ENCODE measurements around the gene ZNF43.
"Not testable (repeated sequence)": the region's sequence is repeated elsewhere in the genome, so short reads cannot be mapped to it uniquely, and the experiment has no call there.

ZNF43 gene

DNA sequence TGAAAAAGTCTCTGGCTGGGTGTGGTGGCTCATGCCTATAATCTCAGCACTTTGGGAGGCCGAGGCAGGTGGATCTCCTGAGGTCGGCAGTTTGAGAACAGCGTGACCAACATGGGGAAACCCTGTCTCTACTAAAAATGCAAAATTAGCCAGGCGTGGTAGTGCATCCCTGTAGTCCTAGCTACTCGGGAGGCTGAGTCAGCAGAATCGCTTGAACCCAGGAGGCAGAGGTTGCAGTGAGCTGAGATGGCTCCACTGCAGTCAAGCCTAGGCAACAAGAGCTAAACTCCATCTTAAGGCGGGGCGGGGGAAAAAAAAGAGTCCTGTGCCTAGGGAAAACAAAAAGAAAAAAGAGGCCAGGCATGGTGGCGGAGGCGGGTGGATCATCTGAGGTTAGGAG, 2.2 kb downstream of the ZNF43 start:
- no peaks in the 10 kb centered on the region for H3K36me3 ChIP-seq (ENCODE audit: insufficient read depth)
- H3K27me3 ChIP-seq (ENCODE audit: insufficient read depth, low read depth): no peaks in the 10 kb centered on the region
- no peak overlapping the region for H2AFZ ChIP-seq (ENCODE audit: low read depth)
- TF ChIP-seq, protein P1, sequence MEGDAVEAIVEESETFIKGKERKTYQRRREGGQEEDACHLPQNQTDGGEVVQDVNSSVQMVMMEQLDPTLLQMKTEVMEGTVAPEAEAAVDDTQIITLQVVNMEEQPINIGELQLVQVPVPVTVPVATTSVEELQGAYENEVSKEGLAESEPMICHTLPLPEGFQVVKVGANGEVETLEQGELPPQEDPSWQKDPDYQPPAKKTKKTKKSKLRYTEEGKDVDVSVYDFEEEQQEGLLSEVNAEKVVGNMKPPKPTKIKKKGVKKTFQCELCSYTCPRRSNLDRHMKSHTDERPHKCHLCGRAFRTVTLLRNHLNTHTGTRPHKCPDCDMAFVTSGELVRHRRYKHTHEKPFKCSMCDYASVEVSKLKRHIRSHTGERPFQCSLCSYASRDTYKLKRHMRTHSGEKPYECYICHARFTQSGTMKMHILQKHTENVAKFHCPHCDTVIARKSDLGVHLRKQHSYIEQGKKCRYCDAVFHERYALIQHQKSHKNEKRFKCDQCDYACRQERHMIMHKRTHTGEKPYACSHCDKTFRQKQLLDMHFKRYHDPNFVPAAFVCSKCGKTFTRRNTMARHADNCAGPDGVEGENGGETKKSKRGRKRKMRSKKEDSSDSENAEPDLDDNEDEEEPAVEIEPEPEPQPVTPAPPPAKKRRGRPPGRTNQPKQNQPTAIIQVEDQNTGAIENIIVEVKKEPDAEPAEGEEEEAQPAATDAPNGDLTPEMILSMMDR (conservative IDR thresholded peaks at IDR 0.05; ENCODE audit: low read depth, low read length): no peak
- no peak overlapping the region for H3K27ac ChIP-seq
- H3K4me2 ChIP-seq: no peak overlapping the region
- H3K4me3 ChIP-seq (IDR thresholded peaks at IDR 0.05; ENCODE audit: insufficient read depth, low read depth, low read length): no peak overlapping the region
- no peak overlapping the region for H3K9ac ChIP-seq
- H3K79me2 ChIP-seq (ENCODE audit: insufficient read depth, low read depth): no peaks in the 10 kb centered on the region
- H3K4me1 ChIP-seq (ENCODE audit: low read depth, poor library complexity, severe bottlenecking): no peaks in the 10 kb centered on the region
- H4K20me1 ChIP-seq (ENCODE audit: insufficient read depth): no peaks in the 10 kb centered on the region

DNA sequence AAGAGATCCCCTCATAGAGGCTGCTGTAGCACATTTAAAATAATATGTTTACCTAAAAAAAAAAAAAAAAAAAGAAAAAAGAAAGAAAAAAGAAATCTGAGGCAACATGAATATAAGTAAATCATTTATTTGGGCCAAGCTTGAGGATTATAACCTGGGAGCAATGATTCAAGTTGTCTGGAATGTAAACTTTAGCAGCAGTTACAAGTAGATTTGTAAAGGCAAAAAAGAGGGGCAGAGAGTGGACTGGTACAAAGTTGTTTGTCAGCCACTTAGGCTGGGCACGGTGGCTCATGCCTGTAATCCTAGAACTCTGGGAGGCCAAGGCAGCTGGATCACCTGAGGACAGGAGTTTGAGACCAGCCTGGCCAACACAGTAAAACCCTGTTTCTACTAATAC, 11.3 kb downstream of the ZNF43 start:
- Histone ChIP-seq H3K4me3 (IDR thresholded peaks at IDR 0.05; ENCODE audit: insufficient read depth, low read depth, low read length) (no peak overlapping the region), H3K36me3 (ENCODE audit: insufficient read depth) (no peaks in the 10 kb centered on the region), H3K4me2 (no peak overlapping the region), H3K4me1 (ENCODE audit: low read depth, poor library complexity, severe bottlenecking) (no peaks in the 10 kb centered on the region), H3K79me2 (ENCODE audit: insufficient read depth, low read depth) (no peaks in the 10 kb centered on the region), H4K20me1 (ENCODE audit: insufficient read depth) (no peaks in the 10 kb centered on the region), H3K27me3 (ENCODE audit: insufficient read depth, low read depth) (no peaks in the 10 kb centered on the region), H2AFZ (ENCODE audit: low read depth) (no peak overlapping the region), H3K9ac (no peak overlapping the region), H3K27ac (no peak overlapping the region)
- TF ChIP-seq, protein P1 (conservative IDR thresholded peaks at IDR 0.05; ENCODE audit: low read depth, low read length): no peak

DNA sequence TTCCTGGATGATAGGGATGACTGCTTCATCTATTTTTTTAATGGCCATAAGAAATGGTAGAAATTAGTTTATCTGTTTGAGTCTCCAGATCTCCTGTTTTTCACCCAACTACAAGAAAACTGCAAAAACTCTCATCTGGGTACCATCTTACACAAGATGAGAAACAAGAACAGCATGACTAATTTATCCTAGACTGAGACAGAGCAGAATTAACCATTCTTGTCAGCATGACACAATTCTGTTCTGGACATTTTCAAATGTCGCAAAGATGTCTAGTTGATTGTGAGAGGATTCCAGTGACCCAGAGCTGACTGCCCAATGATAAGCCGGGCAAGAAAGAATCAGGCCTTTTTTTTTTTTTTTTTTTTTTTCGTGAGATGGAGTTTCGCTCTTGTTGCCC, 12.8 kb downstream of the ZNF43 start:
- TF ChIP-seq, protein P1 (conservative IDR thresholded peaks at IDR 0.05; ENCODE audit: low read depth, low read length): no peak
- Histone ChIP-seq H4K20me1 (ENCODE audit: insufficient read depth) (no peaks in the 10 kb centered on the region), H2AFZ (ENCODE audit: low read depth) (no peak overlapping the region), H3K79me2 (ENCODE audit: insufficient read depth, low read depth) (no peaks in the 10 kb centered on the region), H3K27me3 (ENCODE audit: insufficient read depth, low read depth) (no peaks in the 10 kb centered on the region), H3K4me2 (no peak overlapping the region), H3K4me1 (ENCODE audit: low read depth, poor library complexity, severe bottlenecking) (no peaks in the 10 kb centered on the region), H3K4me3 (IDR thresholded peaks at IDR 0.05; ENCODE audit: insufficient read depth, low read depth, low read length) (no peak overlapping the region), H3K27ac (no peak overlapping the region), H3K36me3 (ENCODE audit: insufficient read depth) (no peaks in the 10 kb centered on the region), H3K9ac (no peak overlapping the region)

DNA sequence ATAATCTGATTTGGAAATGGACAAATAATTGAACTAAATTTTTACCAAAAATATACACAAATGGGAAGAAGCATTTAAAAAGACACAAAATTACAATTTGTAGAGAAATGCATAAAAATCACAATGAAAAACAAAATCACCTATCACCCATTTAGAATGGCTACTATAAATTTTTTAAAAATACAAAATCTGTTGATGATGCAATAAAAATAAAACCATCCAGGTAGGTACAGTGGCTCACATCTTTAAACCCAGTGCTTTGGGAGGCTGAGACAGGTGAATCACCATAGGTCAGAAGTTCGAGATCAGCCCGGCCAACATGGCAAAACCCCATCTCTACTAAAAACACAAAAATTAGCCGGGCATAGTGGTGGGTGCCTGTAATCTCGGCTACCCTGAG, 23.5 kb downstream of the ZNF43 start:
- H2AFZ ChIP-seq (ENCODE audit: low read depth): no peak overlapping the region
- TF ChIP-seq, protein P1 (conservative IDR thresholded peaks at IDR 0.05; ENCODE audit: low read depth, low read length): no peak
- H3K4me1 ChIP-seq (ENCODE audit: low read depth, poor library complexity, severe bottlenecking): no peaks in the 10 kb centered on the region
- no peaks in the 10 kb centered on the region for H3K27me3 ChIP-seq (ENCODE audit: insufficient read depth, low read depth)
- no peak overlapping the region for H3K9ac ChIP-seq
- H3K36me3 ChIP-seq (ENCODE audit: insufficient read depth): no peaks in the 10 kb centered on the region
- no peak overlapping the region for H3K27ac ChIP-seq
- no peaks in the 10 kb centered on the region for H3K79me2 ChIP-seq (ENCODE audit: insufficient read depth, low read depth)
- no peak overlapping the region for H3K4me3 ChIP-seq (IDR thresholded peaks at IDR 0.05; ENCODE audit: insufficient read depth, low read depth, low read length)
- H3K4me2 ChIP-seq: no peak overlapping the region
- H4K20me1 ChIP-seq (ENCODE audit: insufficient read depth): no peaks in the 10 kb centered on the region

DNA sequence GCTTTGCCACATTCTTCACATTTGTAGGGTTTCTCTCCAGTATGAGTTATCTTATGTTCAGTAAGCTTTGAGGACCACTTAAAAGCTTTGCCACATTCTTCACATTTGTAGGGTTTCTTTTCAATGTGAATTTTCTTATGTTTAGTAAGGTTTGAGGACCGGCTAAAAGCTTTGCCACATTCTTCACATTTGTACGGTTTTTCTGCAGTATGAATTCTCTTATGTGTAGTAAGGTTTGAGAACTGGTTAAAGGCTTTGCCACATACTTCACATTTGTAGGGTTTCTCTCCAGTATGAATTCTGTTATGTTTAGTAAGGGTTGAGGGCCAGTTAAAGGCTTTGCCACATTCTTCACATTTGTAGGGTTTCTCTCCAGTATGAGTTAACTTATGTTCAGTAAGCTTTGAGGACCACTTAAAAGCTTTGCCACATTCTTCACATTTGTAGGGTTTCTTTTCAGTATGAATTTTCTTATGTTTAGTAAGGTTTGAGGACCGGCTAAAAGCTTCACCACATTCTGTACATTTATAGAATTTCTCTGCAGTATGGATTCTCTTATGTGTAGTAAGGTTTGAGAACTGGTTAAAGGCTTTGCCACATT, 27.5 kb downstream of the ZNF43 start:
- not testable (repeated sequence) for H3K4me3 ChIP-seq (IDR thresholded peaks at IDR 0.05; ENCODE audit: insufficient read depth, low read depth, low read length); H3K36me3 ChIP-seq (ENCODE audit: insufficient read depth); H3K27ac ChIP-seq; H4K20me1 ChIP-seq (ENCODE audit: insufficient read depth); H2AFZ ChIP-seq (ENCODE audit: low read depth); H3K27me3 ChIP-seq (ENCODE audit: insufficient read depth, low read depth); H3K79me2 ChIP-seq (ENCODE audit: insufficient read depth, low read depth); H3K4me1 ChIP-seq (ENCODE audit: low read depth, poor library complexity, severe bottlenecking); H3K9ac ChIP-seq; H3K4me2 ChIP-seq
